Calu3 (cell line): ENCODE measurements around the gene GCNT2. TPM values are rescaled to one million over a fixed set of nuclear protein-coding genes. Genes with fewer than 3 reads are reported as not detected.

Source experiments
- BruUV-seq: library from RNA; stranded (reverse); fragments of 400-500 nt; replicated peaks from 2 replicates; lab custom pipeline; 2021; lab: Mats Ljungman, UMichigan
- CTCF ChIA-PET: fragments of 300-600 bp; sonication (Branson Sonifier 250); formaldehyde crosslinking; loops from one replicate; lab custom pipeline; 2022; ENCODE audit warnings: antibody characterized with exemption; lab: Charles Lee
- DNase-seq: peaks from one replicate; pipeline ENCODE4 v3.0.0; 2022
- H3K27ac Mint-ChIP-seq: one replicate; pipeline ENCODE4 v1.8.0; 2022; ENCODE audit warnings: mixed read lengths; ENCODE audit not compliant: unreplicated experiment
- H3K27me3 Mint-ChIP-seq: one replicate; pipeline ENCODE4 v1.8.0; 2022; ENCODE audit warnings: mixed read lengths; ENCODE audit not compliant: unreplicated experiment
- H3K36me3 Mint-ChIP-seq: one replicate; pipeline ENCODE4 v1.8.0; 2022; ENCODE audit warnings: mild to moderate bottlenecking, moderate library complexity, mixed read lengths; ENCODE audit not compliant: insufficient read depth, unreplicated experiment
- H3K4me1 Mint-ChIP-seq: one replicate; pipeline ENCODE4 v1.8.0; 2022; ENCODE audit warnings: mild to moderate bottlenecking, low read depth, mixed read lengths; ENCODE audit not compliant: unreplicated experiment
- H3K4me3 Mint-ChIP-seq: one replicate; pipeline ENCODE4 v1.8.0; 2022; ENCODE audit warnings: mild to moderate bottlenecking, low read depth, moderate library complexity, mixed read lengths; ENCODE audit not compliant: unreplicated experiment
- H3K9me3 Mint-ChIP-seq: one replicate; pipeline ENCODE4 v1.8.0; 2022; ENCODE audit warnings: low read depth, mixed read lengths; ENCODE audit not compliant: unreplicated experiment
- intact Hi-C: fragments of 100-400 bp; cut with micrococcal nuclease; formaldehyde crosslinking; loops from one replicate; pipeline ENCODE4 v1.10.0; 2022; ENCODE audit not compliant: unreplicated experiment
- total RNA-seq: library from RNA; stranded (reverse); gene quantifications from 2 replicates; pipeline ENCODE4 v1.2.3, GENCODE V29; 2022
- TF ChIP-seq, protein P1 (sequence below): fragments of 200-600 bp; IDR thresholded peaks from one replicate; pipeline ENCODE4 v1.8.0; 2022; ENCODE audit warnings: antibody characterized with exemption; ENCODE audit not compliant: unreplicated experiment

The GCNT2 gene
- total RNA-seq, 1 experiment from 2014 or later = 18.0 TPM

DNA sequence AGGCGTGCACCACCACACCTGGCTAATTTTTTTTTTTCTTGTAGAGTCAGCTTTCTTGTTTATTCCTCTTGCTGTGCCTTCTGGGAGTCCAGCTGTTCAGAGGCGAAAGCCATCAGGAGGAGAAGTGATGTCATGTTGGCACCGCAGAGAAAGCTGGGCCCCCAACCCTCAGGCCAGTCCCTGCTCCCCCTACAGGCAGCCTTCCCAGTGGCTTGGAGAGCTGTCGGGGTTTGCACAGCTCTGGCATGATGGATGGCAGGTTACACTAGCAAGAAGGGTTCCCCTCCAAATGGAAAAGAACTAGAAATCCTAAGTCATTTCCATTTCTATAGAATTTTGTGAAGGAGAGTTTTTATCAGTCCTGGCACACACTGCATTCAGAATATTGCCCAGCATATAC is 100.7 kb downstream of the GCNT2 start:
- BruUV-seq = no TSS peak

DNA sequence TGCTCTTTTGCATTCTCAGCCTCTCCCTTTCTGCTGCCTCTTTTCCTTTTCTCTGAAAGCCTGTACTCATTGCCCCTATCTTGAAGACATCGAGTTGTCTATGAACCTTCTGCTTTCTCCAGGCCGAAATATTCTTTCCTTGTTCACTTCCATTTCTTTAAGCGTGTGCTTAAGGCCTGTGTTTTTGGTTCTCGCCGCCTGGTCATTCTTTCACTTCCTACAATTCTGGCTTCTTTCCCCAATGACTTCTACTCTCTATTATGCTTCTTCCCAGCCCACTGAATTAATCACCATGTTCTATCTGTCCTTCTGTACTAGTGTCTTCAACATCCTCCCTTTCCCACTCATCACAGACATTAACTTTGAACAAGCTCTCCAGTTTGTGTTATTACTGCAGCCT is 103.7 kb downstream of the GCNT2 start:
- intact Hi-C loops = no loop called here
- Mint-ChIP-seq H3K36me3 (peaks cover 4% of the 10 kb centered on the region), H3K4me1 (no peaks in the 10 kb centered on the region), H3K27me3 (no peaks in the 10 kb centered on the region), H3K27ac (no peak overlapping the region), H3K4me3 (no peak overlapping the region), H3K9me3 (no peaks in the 10 kb centered on the region)
- TF ChIP-seq, protein P1, sequence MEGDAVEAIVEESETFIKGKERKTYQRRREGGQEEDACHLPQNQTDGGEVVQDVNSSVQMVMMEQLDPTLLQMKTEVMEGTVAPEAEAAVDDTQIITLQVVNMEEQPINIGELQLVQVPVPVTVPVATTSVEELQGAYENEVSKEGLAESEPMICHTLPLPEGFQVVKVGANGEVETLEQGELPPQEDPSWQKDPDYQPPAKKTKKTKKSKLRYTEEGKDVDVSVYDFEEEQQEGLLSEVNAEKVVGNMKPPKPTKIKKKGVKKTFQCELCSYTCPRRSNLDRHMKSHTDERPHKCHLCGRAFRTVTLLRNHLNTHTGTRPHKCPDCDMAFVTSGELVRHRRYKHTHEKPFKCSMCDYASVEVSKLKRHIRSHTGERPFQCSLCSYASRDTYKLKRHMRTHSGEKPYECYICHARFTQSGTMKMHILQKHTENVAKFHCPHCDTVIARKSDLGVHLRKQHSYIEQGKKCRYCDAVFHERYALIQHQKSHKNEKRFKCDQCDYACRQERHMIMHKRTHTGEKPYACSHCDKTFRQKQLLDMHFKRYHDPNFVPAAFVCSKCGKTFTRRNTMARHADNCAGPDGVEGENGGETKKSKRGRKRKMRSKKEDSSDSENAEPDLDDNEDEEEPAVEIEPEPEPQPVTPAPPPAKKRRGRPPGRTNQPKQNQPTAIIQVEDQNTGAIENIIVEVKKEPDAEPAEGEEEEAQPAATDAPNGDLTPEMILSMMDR = no peak
- no peak for DNase-seq
- CTCF ChIA-PET = no interaction called here
- BruUV-seq = no TSS peak

More for the DNA sequence above, 100.7 kb downstream of the GCNT2 start:
- intact Hi-C loops = no loop called here
- DNase-seq = no peak
- Mint-ChIP-seq H3K27ac (no peak overlapping the region), H3K36me3 (peaks cover 4% of the 10 kb centered on the region), H3K27me3 (no peaks in the 10 kb centered on the region), H3K9me3 (no peaks in the 10 kb centered on the region), H3K4me1 (no peaks in the 10 kb centered on the region), H3K4me3 (no peak overlapping the region)
- TF ChIP-seq, protein P1 = no peak
- CTCF ChIA-PET = no interaction called here

DNA sequence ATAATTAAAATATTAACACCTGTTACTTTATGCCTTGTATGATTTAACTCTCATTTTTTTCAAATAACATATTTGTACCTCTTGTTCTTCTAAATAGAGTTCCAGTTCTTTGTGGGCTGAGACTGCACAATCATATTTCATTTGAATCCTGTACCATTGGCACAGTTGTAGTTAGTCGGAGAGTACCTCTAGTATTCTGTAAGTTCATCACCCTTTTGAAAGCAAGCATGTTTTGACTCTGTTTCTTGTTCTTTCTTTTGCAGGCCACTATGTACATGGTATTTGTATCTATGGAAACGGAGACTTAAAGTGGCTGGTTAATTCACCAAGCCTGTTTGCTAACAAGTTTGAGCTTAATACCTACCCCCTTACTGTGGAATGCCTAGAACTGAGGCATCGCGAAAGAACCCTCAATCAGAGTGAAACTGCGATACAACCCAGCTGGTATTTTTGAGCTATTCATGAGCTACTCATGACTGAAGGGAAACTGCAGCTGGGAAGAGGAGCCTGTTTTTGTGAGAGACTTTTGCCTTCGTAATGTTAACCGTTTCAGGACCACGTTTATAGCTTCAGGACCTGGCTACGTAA is 105.1 kb downstream of the GCNT2 start:
- Mint-ChIP-seq H3K36me3 (peaks cover 2% of the 10 kb centered on the region), H3K4me1 (no peaks in the 10 kb centered on the region), H3K27ac (no peak overlapping the region), H3K27me3 (no peaks in the 10 kb centered on the region), H3K9me3 (no peaks in the 10 kb centered on the region), H3K4me3 (no peak overlapping the region)
- no TSS peak for BruUV-seq
- TF ChIP-seq, protein P1 = no peak
- intact Hi-C loops = no loop called here
- CTCF ChIA-PET = no interaction called here
- no peak for DNase-seq

DNA sequence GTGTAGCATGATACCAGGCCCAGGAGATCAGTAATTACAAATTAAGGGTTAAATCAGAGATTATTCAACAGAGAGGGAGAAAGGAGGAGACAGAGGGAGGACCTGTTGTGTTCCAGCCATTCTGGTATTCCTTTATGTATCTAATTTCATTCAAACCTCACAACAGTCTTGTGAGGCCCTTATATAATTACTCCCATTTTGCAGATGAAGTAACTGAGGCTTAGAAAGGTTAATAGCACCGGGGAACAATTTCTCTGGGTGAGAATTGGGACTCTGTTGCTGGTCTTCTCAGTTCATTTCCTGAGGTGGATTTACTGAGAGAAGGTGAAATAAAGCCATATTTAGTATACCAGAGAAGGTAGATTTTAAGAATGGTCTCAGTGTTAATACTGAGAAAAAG is 106.6 kb downstream of the GCNT2 start:
- TF ChIP-seq, protein P1 = no peak
- no peaks in the 10 kb centered on the region for H3K36me3 Mint-ChIP-seq
- no TSS peak for BruUV-seq
- CTCF ChIA-PET = no interaction called here
- H3K9me3 Mint-ChIP-seq = no peaks in the 10 kb centered on the region
- H3K4me3 Mint-ChIP-seq = no peak overlapping the region
- no peaks in the 10 kb centered on the region for H3K27me3 Mint-ChIP-seq
- H3K4me1 Mint-ChIP-seq = peaks cover under 1% of the 10 kb centered on the region
- intact Hi-C loops = no loop called here
- no peak overlapping the region for H3K27ac Mint-ChIP-seq
- no peak for DNase-seq
